ENCODE results near the gene TMEM223. TPM values are rescaled to one million over a fixed set of nuclear protein-coding genes. Genes with fewer than 3 reads are reported as not detected.
"Not testable (repeated sequence)": the region's sequence is repeated elsewhere in the genome, so short reads cannot be mapped to it uniquely, and the experiment has no call there.

TMEM223 gene
- total RNA-seq, 1 donor from 2014 or later, result 17.2 TPM

- peaks cover 54% of the 10 kb centered on the region for H3K36me3 ChIP-seq
- intact Hi-C loops (cut with DNase I), result no loop called here
These were observed 39.9 kb upstream of the TMEM223 start, which contains the start of gene STX5 for GRCh38 chr11:62831520-62832335. Gene STX5 (minus strand): TSS chr11:62832051. CDS start chr11:62831243, 808 bp downstream.

GRCh38 chr11:62830904-62831519 is 39.2 kb upstream of the TMEM223 start:
- Histone ChIP-seq H3K27ac (peak overlapping the region; percentile 96), H3K9me3 (no peaks in the 10 kb centered on the region), H3K36me3 (peaks cover 55% of the 10 kb centered on the region), H3K27me3 (ENCODE audit: low read depth) (no peaks in the 10 kb centered on the region), H3K4me1 (peaks cover 49% of the 10 kb centered on the region), H3K4me3 (peak overlapping the region; percentile 94)
- TF ChIP-seq, protein P1, sequence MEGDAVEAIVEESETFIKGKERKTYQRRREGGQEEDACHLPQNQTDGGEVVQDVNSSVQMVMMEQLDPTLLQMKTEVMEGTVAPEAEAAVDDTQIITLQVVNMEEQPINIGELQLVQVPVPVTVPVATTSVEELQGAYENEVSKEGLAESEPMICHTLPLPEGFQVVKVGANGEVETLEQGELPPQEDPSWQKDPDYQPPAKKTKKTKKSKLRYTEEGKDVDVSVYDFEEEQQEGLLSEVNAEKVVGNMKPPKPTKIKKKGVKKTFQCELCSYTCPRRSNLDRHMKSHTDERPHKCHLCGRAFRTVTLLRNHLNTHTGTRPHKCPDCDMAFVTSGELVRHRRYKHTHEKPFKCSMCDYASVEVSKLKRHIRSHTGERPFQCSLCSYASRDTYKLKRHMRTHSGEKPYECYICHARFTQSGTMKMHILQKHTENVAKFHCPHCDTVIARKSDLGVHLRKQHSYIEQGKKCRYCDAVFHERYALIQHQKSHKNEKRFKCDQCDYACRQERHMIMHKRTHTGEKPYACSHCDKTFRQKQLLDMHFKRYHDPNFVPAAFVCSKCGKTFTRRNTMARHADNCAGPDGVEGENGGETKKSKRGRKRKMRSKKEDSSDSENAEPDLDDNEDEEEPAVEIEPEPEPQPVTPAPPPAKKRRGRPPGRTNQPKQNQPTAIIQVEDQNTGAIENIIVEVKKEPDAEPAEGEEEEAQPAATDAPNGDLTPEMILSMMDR (IDR thresholded peaks at IDR 0.05), result no peak
- intact Hi-C loops (cut with DNase I), result no loop called here
- no peak for DNase-seq
- ATAC-seq, result no peak

More at GRCh38 chr11:62831520-62832335, 39.9 kb upstream of the TMEM223 start, which contains the start of gene STX5:
- Histone ChIP-seq H3K9me3 (no peaks in the 10 kb centered on the region), H3K27ac (peak within 1 kb of the TSS; percentile 96), H3K4me1 (peaks cover 49% of the 10 kb centered on the region), H3K27me3 (ENCODE audit: low read depth) (no peaks in the 10 kb centered on the region), H3K4me3 (peak within 1 kb of the TSS; percentile 94)
- DNase-seq (peak; percentile 99), ATAC-seq (peak; percentile 99)
- TF ChIP-seq, protein P1 (IDR thresholded peaks at IDR 0.05), result no peak

- intact Hi-C loops (cut with DNase I); H3K27me3 ChIP-seq (ENCODE audit: low read depth): not testable (repeated sequence)
- peaks cover 61% of the 10 kb centered on the region for H3K36me3 ChIP-seq
These were observed 36.3 kb upstream of the TMEM223 start for GRCh38 chr11:62828130-62828529.

DNA sequence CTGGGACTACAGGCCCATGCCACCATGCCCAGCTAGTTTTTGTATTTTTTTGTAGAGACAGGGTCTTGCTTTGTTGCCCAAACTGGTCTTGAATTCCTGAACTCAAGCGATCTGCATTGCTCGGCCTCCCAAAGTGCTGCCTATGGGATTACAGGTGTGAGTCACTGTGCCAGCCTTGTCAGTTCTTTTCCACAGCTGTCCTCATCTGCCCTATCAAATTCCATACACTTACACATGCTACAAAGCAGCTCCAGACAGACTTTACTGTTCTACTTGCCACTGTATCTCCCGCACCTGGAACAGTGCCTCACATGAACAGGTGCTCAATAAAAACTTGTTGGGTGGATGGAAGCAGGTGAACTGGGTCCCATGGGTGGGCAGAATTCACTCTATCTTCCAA is 31.9 kb upstream of the TMEM223 start:
- TF ChIP-seq, protein P1 (IDR thresholded peaks at IDR 0.05), result no peak
- Histone ChIP-seq H3K4me3 (no peak overlapping the region), H3K36me3 (peaks cover 98% of the 10 kb centered on the region), H3K9me3 (no peaks in the 10 kb centered on the region), H3K27ac (no peak overlapping the region), H3K27me3 (ENCODE audit: low read depth) (no peaks in the 10 kb centered on the region), H3K4me1 (peaks cover 4% of the 10 kb centered on the region)
- no peak for DNase-seq
- ATAC-seq, result no peak
- intact Hi-C loops (cut with DNase I), result no loop called here

More at GRCh38 chr11:62828130-62828529, 36.3 kb upstream of the TMEM223 start:
- not testable (repeated sequence) for ATAC-seq, DNase-seq, H3K27ac ChIP-seq, H3K9me3 ChIP-seq, H3K4me3 ChIP-seq
- peaks cover 35% of the 10 kb centered on the region for H3K4me1 ChIP-seq

- peaks cover 83% of the 10 kb centered on the region for H3K36me3 ChIP-seq
- H3K4me3 ChIP-seq, result peak overlapping the region; percentile 4
- no peaks in the 10 kb centered on the region for H3K4me1 ChIP-seq
- ATAC-seq (no peak), DNase-seq (no peak)
- TF ChIP-seq, protein P1 (IDR thresholded peaks at IDR 0.05), result no peak
- H3K9me3 ChIP-seq, result no peaks in the 10 kb centered on the region
- H3K27me3 ChIP-seq (ENCODE audit: low read depth), result no peaks in the 10 kb centered on the region
- peak overlapping the region; percentile 32 for H3K27ac ChIP-seq
- intact Hi-C loops (cut with DNase I), result no loop called here
These were observed 25.3 kb upstream of the TMEM223 start for GRCh38 chr11:62817129-62817528.
